HFF-Myc (cell line): ENCODE measurements around the gene TRIM10.

Experiments
- DNase-seq: peaks from one replicate; pipeline ENCODE4 v3.0.0-alpha.2; 2011; ENCODE audit warnings: low read depth; ENCODE audit errors: extremely low read depth
- H3K4me3 ChIP-seq: replicated peaks from 2 replicates; pipeline ENCODE4 v1.5.1; 2011; ENCODE audit warnings: low read depth, mild to moderate bottlenecking, control low read depth, low read length
- CTCF ChIP-seq: IDR thresholded peaks from 2 replicates; pipeline ENCODE4 v1.5.1; 2012; ENCODE audit warnings: mild to moderate bottlenecking, low read depth, low read length, control low read depth; ENCODE audit errors: missing control alignments

TRIM10 gene

GRCh38 chr6:30102970-30103871, 57.8 kb downstream of the TRIM10 start:
- H3K4me3 ChIP-seq = peak overlapping the region; percentile 28
- DNase-seq = peak; percentile 74
- TF ChIP-seq CTCF = peak; percentile 95

- TF ChIP-seq CTCF = no peak
- DNase-seq = no peak
- peak overlapping the region; percentile 26; the same call in 1 of the 2 replicates for H3K4me3 ChIP-seq
Observed at GRCh38 chr6:30102414-30102969, 58.5 kb downstream of the TRIM10 start.
